ENCODE measurements around the gene ARFGEF2.
A peak's percentile ranks its signal among the peaks of the same experiment; 100 is the strongest.

The ARFGEF2 gene

DNA sequence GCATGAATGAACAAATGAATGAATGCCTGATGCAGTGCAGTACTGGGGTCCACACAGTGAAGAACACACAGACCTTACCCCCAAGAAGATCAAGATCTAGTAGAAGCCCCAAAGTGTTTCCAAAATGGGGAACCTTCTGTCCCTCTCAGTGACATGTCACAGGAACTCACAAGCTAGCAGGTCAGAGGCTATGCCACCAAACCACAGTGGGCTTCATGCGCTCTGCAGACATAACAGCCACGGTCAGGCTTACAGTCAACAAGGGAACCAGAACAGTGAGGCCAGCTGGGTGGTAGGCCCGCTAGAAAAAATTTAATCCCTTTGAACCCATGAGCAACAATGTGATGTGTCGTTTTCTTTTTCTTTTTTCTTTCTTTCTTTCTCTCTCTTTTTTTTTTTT lies 20.2 kb upstream of the ARFGEF2 start:
- DNase-seq = no peak

GRCh38 chr20:48903705-48904104 lies 17.8 kb upstream of the ARFGEF2 start:
- no peak for DNase-seq

GRCh38 chr20:48904566-48905296 lies 16.8 kb upstream of the ARFGEF2 start:
- DNase-seq = peak; percentile 10

DNA sequence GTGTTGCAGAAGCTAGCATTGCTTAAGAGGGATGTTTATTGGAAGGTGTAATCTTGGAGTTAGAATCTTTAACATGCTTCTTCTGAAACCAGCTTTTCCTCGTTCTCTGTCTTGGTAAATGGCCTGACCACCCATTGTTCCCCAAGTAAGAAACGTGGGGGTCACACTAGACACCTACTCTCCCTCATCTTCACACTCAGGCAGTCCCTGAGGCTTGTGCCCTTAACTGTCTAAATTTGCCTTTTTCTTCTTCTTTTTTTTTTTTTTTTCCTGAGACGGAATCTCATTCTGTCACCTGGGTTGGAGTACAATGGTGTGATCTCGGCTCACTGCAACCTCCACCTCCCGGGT lies 16.2 kb upstream of the ARFGEF2 start:
- no peak for DNase-seq

DNA sequence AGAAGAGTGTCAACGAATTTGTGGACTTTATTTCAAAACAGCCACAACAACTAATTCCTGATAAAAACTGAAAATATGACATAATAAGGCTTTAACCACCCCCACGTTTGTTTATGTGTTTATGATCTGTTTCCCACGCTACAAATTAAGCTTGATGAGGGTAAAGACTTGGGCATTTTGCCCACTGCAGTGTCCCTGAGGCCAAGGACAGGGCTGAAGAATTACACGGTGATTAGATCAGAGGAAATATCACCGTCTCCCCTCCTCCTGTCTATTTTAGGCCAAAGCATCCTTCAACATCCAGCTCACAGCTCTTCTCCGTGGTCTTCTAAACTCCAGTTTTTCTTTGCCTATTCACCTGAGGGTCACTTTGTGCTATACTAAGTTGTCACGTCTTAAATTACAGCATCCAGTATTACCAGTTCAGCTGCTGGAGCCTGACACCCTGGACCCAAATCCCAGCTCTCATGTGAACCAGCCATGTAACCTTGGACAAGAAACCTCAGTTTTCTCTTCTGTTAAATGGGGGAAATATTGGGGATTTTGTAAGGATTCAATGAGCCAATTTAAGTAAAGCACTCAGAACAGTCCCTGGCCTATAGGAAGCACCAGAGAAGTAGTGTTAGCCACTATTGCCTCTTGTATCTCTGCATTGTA lies 15.2 kb upstream of the ARFGEF2 start:
- no peak for DNase-seq

DNA sequence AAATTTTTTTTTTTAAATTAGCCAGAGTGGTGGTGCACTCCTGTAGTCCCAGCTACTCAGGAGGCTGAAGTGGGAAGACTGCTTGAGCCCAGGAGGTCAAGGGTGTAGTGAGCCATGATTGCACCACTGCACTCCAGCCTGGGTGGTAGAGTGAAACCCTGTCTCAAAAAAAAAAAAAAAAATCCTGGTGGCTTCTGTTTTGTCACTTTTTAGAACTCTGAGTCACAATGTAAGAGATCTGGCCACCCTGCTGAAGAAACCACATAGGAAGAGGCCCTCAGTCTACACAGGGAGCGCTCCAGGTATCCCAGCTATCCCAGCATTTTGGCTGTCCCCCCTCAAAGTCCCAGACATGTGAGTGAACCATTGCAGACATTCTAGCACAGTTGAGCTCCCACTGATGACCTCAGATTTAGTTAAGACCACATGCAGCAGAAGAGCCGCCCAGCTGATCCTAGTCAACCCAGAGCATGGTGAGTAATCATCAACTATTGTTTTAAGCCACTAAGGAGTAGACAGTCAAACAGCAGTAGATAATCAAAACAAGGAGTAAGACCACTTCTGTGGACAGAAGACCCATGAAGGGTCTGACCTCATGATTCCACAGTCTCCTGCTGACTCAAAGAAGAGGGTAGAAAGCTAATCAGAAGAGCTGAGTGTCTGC lies 12.7 kb upstream of the ARFGEF2 start:
- DNase-seq = no peak

DNA sequence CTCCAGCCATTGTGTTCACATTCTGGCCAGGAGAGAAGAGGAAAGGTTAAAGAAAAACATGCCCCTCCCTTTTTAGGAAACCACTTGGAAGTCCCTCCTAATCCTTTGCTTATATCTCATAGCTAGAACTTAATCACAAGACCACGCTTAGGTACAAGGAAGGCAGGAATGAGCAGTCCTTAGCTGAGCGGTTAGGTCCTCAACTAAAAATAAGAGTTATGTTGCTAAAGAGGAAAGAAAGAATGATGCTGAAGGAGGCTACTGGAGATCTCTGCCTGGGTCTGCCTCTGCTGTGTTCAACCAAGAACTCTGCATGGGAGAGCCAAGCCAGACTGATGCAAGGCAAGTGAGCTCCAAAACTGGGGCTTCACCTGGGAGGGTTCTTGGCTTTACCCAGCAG lies 11.6 kb upstream of the ARFGEF2 start:
- DNase-seq = no peak

GRCh38 chr20:48910347-48910781 lies 11.1 kb upstream of the ARFGEF2 start:
- no peak for DNase-seq

DNA sequence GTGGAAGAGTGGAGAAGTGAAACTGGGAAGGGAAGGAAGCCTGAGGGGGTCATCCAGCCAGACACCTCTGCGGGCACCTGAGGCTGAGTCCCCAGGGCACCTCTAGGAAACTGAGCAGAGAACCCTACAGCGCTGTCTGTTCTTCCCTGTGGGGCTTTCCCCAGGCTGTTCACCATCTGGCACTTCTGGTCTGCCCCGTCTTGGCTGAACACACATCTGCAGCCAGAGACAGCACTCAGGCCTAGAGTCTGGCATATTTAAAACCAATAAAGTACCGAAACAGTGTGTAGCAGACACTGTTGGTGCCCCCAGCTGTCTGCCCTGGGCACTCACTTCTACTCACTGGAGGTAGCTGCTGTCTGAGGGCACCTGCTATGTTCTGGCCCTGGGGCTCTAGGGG lies 9.4 kb upstream of the ARFGEF2 start:
- no peak for DNase-seq

DNA sequence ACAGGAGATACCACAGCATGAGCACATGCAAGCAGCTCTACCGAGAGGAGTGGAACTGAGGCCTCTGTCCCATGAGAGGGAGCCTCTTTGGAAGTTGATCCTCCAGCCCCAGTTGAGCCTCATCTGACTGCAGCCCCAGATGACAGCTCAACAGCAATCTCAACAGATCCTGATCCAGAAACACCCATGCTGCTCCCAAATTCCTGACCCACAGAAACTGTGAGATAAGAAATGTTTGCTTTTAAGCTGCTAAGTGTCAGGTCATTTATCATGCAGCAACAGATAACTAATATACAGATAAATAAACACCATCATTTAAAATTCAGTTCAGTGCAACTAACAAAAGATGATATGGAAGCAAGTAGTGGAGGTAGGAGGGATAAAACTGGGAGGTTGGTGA lies 4.8 kb upstream of the ARFGEF2 start:
- DNase-seq = no peak

DNA sequence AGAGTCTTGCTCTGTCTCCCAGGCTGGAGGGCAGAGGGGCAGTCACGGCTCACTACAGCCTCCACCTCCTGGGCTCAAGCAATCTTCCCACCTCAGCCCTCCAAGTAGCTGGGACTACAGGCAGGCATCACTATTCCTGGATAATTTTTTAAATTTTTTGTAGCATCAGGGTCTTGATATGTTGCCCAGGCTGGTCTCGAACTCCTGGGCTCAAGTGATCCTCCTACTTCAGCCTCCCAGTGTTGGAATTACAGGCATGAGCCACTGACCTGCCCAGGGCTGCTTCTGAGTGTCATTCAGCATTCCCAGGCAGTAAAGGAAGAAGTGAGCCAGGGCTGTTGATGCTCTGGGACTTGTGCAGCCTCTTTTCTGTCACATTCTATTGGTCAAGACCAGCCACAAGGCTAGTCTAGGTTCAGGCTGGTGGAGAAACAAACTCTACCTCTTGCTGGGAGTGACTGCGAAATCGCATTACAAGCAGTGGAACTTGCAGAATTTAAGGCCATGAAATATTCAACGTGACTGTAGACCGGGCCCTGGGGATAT lies 2.1 kb upstream of the ARFGEF2 start:
- no peak for DNase-seq

DNA sequence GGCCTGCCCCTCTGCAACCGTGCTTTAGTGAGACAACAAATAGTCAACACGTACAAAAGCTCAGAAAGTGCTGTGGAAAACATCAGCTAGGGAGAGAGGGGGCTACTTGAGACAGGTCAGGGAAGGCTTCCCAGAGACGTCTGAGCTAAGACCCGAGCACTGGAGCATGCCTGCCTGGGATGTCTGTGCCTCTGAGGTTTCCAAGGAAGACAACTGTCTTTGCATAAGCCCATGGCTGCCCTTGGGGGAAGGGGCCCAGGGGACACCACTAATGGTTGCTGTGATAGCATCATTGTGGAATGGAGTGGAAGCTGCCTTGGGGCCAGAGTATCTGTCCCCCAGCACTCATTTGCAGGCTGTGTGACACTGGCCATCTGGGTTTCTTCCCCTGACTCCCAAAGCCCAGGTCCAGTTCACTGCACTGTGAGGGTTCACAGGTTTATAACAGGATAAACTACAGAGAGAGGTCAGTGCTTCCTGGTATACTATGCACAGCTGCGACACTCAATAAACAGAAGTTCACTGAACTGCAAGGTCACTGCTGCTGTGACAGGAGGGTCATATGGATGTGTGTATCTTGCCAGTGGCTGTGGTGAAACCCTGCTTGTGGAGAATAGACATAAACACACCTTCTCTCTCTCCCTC lies 1.5 kb upstream of the ARFGEF2 start:
- no peak for DNase-seq

- DNase-seq = no peak
Observed at GRCh38 chr20:48920527-48921167, 864 bp upstream of the ARFGEF2 start.

- no peak for DNase-seq
Observed at GRCh38 chr20:48921883-48922820, 641 bp downstream of the ARFGEF2 start.

DNA sequence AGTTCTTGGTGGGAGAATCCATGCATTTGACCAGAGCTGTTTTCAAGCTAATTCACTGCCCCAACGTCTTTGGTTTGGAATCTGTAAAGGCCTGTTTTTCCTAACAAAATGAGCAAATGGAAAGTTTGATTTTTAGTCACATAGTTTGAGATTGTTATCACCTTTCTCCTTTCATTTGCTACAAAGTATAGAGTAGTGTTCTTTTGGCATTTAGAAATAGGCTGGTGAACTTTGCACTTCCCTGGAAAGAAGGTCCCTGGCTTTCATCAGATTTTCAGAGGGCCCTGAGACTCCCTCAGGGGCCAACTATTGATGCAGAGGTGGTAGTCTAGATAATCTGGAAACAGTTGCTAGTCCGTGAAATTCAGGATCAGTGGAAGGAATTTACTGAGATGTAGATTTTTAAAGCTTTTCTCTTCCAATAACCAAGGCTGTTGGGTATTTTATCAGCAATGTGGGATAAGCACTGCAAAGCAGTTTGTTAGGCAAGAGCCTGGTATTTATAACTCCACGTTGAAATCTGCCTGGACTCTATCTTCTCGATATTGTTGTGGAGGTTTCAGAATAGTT lies 1.7 kb downstream of the ARFGEF2 start:
- DNase-seq = no peak

GRCh38 chr20:48924756-48925109 lies 3.2 kb downstream of the ARFGEF2 start:
- no peak for DNase-seq

GRCh38 chr20:48926267-48926666 lies 4.8 kb downstream of the ARFGEF2 start:
- no peak for DNase-seq

DNA sequence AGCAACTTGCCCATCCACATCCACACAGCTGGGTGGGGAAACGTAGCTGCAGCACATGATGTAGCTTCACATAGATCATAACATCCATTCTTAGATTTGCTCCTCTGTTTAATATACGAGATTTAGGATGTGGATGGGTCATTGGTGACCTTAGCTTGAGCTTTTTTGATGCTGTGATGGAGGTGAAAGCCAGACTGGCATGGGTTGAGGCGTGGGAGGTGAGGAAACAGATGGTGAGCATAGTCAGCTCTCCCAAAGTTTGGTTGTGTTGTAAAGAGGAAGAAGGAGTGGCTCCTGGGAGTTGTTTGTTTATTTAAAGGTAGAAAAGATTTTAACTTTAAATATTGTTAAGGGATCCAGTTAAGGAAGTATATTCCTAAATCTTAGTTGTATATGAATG lies 5.3 kb downstream of the ARFGEF2 start:
- no peak for DNase-seq

GRCh38 chr20:48928832-48929725 lies 7.6 kb downstream of the ARFGEF2 start:
- DNase-seq = no peak

DNA sequence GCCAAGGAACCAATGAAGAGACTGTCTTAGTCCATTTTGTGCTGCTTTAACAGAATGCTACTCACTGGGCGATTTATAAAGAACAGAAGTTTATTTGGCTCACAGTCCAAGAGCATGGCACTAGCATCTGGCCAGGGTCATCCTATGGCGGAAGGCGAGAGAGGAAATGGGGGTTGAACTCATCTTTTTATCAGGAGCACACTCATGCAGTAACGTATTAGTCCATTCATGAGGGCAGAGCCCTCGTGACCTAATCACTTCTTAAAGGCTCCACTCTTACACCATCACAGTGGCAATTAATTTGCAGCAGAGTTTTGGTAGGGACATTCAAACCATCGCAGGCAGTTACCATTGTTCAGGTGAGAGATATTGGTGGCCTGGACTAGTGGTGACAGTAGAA lies 8.5 kb downstream of the ARFGEF2 start:
- DNase-seq = no peak
